HG02678 (cell line): ENCODE data around the gene TEX9.
"Not testable (repeated sequence)": the region's sequence is repeated elsewhere in the genome, so short reads cannot be mapped to it uniquely, and the experiment has no call there.

Experiments
- ATAC-seq: cut with Tn5 transposase; IDR thresholded peaks from one replicate; pipeline ENCODE4 v1.9.1; 2021; ENCODE audit warnings: mild to moderate bottlenecking, moderate library complexity; ENCODE audit not compliant: unreplicated experiment

TEX9 gene

DNA sequence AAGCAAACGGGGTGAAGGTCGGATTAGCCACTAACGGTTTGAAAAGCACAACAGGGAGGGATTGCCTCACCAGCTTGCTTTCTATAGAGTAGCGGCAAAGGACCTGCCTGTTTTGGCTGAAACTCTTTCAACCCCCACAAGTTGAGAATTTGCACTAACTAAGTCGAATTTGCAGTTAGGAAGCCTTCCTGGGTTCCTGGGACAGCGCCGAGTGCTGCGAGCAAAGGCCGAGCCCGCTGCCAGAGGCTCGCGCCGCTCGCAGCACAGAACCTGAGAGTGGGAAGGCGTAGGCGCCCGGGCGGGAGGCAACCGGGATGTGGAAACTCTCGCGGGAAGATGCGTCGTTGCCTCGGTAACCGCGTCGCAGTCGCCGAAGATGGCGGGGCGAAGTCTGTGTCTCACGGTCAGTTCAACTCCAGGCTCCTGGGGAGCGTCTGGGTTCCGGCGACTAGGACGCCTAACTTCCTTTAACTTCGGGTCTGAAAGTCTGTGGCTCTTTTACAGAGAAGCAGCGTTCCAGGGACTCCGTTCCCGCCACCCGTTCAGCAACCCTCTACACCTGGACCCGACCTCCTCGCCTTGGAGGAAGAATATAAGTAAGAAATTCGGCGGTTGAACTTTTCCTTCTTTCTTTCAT, at the start of gene TEX9:
Gene TEX9 (plus strand): TSS at position 352 of the 637 bp plus-strand sequence. CDS start 25 bp downstream, at position 377.
- peak; percentile 98 for ATAC-seq

- not testable (repeated sequence) for ATAC-seq
These were observed 48.7 kb upstream of the TEX9 start for GRCh38 chr15:56316561-56316960.

GRCh38 chr15:56320316-56320715, 44.9 kb upstream of the TEX9 start:
- ATAC-seq: no peak

- ATAC-seq: no peak
These were observed 44.4 kb upstream of the TEX9 start for GRCh38 chr15:56320861-56321260.

GRCh38 chr15:56322444-56322843, 42.8 kb upstream of the TEX9 start:
- no peak for ATAC-seq

GRCh38 chr15:56323435-56323834, 41.8 kb upstream of the TEX9 start:
- no peak for ATAC-seq

- ATAC-seq: no peak
These were observed 40.0 kb upstream of the TEX9 start for GRCh38 chr15:56325186-56325585.

GRCh38 chr15:56327721-56328502, 37.3 kb upstream of the TEX9 start:
- no peak for ATAC-seq

- ATAC-seq: no peak
These were observed 28.0 kb upstream of the TEX9 start for GRCh38 chr15:56337084-56337725.

- ATAC-seq: no peak
These were observed 25.6 kb upstream of the TEX9 start for GRCh38 chr15:56339594-56339993.

- no peak for ATAC-seq
These were observed 24.0 kb upstream of the TEX9 start for GRCh38 chr15:56341201-56341600.

- ATAC-seq: no peak
These were observed 22.6 kb upstream of the TEX9 start for GRCh38 chr15:56342653-56343052.

- ATAC-seq: no peak
These were observed 21.3 kb upstream of the TEX9 start for GRCh38 chr15:56343879-56344278.

DNA sequence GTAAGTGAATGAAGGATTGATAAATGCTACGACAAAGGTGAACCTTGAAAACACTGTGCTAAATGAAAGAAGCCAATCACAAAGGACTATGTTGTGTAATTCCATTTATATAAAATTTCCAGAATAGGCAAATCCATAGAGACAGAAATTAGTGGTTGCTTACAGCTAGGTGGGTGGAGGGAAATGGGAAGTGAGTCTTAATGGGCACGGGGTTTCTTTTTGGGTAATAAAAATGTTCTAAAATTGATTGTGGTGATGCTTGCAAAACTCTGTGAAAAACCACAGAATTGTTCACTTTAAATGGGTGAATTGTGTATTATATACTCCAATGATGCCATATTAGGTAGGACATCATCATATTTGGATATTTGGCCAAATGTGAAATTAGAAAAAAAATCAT, 20.9 kb upstream of the TEX9 start:
- ATAC-seq: no peak

GRCh38 chr15:56346414-56346813, 18.8 kb upstream of the TEX9 start:
- ATAC-seq: no peak

DNA sequence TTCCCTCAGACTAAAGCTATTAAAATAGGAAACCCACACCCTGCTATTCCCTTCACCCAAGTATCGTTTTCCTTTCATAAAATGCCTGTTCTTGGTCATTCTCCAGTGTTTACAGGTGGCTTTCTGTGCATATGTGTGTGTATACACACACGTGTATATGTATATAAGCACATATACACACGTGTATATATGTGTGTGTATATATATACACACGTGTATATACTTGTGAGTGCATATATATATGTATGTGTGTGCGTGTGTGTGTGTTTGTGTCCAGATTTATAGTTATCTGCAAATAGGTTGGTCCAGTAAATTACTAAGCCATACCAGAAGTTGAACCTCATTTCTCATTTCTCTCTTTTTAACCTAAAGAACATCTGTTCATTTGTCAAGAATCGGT, 15.7 kb upstream of the TEX9 start:
- no peak for ATAC-seq

DNA sequence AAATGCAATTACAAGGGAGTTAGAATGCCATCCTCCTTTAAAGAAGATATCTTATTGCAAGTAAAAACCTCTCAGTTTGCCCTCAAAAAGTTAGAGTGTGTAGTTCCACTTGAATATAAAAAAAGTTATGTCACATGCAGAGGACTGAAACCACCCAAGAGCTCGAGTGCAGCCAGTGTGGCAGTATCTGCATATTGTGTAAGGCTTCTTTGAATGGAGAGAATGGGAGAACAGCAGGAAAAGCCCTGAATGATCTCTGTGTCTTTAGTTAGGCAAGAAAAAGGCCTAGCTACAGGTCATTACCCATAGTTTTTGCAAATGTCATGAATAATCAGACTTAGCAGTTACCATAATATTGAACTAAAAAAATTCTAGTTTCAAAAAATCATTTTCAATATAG, 13.9 kb upstream of the TEX9 start:
- no peak for ATAC-seq

DNA sequence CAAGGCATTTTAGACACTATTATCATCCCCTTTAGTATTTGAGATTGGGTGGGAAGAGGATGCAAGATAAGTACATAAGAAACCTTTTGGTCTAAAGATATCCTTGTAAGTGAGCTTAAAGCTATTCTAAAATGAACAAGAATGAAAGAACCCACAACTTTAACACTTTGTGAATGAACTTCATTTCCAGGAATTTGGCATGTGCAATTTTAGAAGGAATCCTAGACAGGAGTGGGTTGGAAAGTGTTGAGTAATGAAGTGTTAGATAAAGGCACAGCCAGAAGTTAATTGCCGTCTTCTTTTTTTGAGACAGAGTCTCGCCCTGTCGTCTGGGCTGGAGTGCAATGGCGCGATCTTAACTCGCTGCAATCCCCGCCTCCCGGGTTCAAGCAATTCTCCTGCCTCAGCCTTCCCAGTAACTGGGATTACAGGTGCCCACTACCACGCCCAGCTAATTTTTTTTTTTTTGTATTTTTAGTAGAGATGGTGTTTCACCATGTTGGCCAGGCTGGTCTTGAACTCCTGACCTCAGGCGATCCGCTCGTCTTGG, 13.2 kb upstream of the TEX9 start:
- ATAC-seq: no peak

GRCh38 chr15:56353119-56353518, 12.1 kb upstream of the TEX9 start:
- no peak for ATAC-seq

DNA sequence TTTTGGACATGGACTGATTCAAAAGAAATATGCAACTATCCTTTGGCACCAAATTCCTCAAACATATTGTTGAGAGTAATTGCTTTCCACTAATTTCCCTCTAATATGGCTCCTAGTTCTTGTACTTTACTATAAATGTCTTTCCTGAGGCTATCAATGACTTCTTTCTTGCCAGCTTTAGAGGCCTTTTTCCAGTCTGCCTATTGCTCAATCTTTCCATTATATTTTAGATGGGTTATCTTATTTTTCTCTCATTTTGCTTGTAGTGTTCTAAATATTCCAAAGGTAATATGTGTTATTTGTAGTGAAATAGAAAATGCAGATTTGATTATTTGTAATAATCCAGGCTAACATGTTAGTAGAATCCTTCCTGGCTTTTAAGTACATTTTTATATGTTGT, 11.5 kb upstream of the TEX9 start:
- no peak for ATAC-seq

DNA sequence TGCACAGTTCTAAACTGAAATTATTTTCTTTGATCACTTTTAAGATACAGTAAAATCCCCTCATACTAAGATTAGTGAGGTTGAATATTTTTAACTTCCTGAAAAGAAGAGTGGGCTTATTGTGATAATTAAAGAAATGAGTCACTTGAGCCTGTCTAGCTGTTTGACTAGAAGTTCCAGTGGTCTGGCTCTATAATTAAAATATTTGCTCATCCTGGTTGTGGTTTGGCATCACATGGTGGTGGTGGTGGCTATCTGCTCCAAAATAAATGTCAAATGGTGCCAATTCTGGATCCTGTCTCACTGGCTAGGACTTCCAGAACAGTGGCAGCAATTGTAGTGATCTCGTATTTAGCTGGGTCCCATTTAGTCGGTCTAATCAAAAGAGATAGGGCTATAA, 8.6 kb upstream of the TEX9 start:
- peak; percentile 62 for ATAC-seq

- ATAC-seq: no peak
These were observed 6.6 kb upstream of the TEX9 start for GRCh38 chr15:56358604-56359003.
